Common myeloid progenitor, CD34-positive (primary cell): ENCODE measurements around the gene C6orf62.
"Not testable (repeated sequence)": the region's sequence is repeated elsewhere in the genome, so short reads cannot be mapped to it uniquely, and the experiment has no call there.

Experiments used
- CTCF ChIA-PET: fragments of 350-600 bp; sonication (Branson Sonifier 250); formaldehyde crosslinking; loops from one replicate; lab custom pipeline; 2021; ENCODE audit warnings: antibody characterized with exemption; lab: Charles Lee
- POLR2A ChIA-PET: fragments of 350-600 bp; sonication (Branson Sonifier 250); formaldehyde crosslinking; loops from one replicate; lab custom pipeline; 2021; ENCODE audit warnings: antibody characterized with exemption; lab: Charles Lee
- DNase-seq, 3 donors: peaks; one replicate each; pipeline versions ENCODE4 v3.0.0 to v3.0.0-alpha.2; 2013
- H3K27ac ChIP-seq, 2 experiments: 1 replicate in 1 of 2; 2 replicates in 1 of 2; pipeline ENCODE4 v1.7.0; 2013; ENCODE audit warnings: inconsistent platforms in 2 of 2, low read length in 2 of 2, mild to moderate bottlenecking in 2 of 2, low read depth in 1 of 2, moderate library complexity in 1 of 2; ENCODE audit not compliant: severe bottlenecking in 2 of 2, insufficient read depth in 1 of 2, poor library complexity in 1 of 2
- H3K27me3 ChIP-seq, 5 experiments: replicated peaks in 2 of 5; 1 replicate in 3 of 5; 2 replicates in 2 of 5; pipeline versions ENCODE4 v1.6.1 to v1.7.0; 2013; ENCODE audit warnings: low read length in 4 of 5, mild to moderate bottlenecking in 2 of 5, moderate library complexity in 2 of 5, inconsistent platforms in 1 of 5; ENCODE audit not compliant: insufficient read depth in 5 of 5, control insufficient read depth in 4 of 5
- H3K36me3 ChIP-seq, 4 experiments: 1 replicate in 2 of 4; 2 replicates in 2 of 4; pipeline versions ENCODE4 v1.6.1 to v1.7.0; 2013; ENCODE audit warnings: low read length in 3 of 4, control low read depth in 1 of 4, mild to moderate bottlenecking in 1 of 4; ENCODE audit not compliant: control insufficient read depth in 4 of 4, insufficient read depth in 4 of 4
- H3K4me1 ChIP-seq, 4 experiments: 1 replicate in 3 of 4; 2 replicates in 1 of 4; pipeline versions ENCODE4 v1.6.1 to v1.7.1; 2013; ENCODE audit warnings: low read length in 3 of 4, mild to moderate bottlenecking in 3 of 4, control low read depth in 1 of 4, inconsistent platforms in 1 of 4, moderate library complexity in 1 of 4; ENCODE audit not compliant: control insufficient read depth in 4 of 4, insufficient read depth in 4 of 4; ENCODE audit errors: control extremely low read depth in 1 of 4
- H3K4me3 ChIP-seq, 7 experiments: 1 replicate in 4 of 7; 2 replicates in 3 of 7; pipeline versions ENCODE4 v1.5.1 to v1.7.0; 2013; ENCODE audit warnings: mild to moderate bottlenecking in 7 of 7, low read length in 6 of 7, moderate library complexity in 6 of 7, inconsistent platforms in 2 of 7, low read depth in 2 of 7, control low read depth in 1 of 7; ENCODE audit not compliant: insufficient read depth in 4 of 7, control insufficient read depth in 1 of 7; ENCODE audit errors: extremely low read depth in 1 of 7
- H3K9me3 ChIP-seq, 5 experiments: 1 replicate in 4 of 5; 2 replicates in 1 of 5; pipeline versions ENCODE4 v1.6.1 to v1.7.1; 2013; ENCODE audit warnings: low read length in 4 of 5, mild to moderate bottlenecking in 2 of 5, inconsistent platforms in 1 of 5, low read depth in 1 of 5, moderate library complexity in 1 of 5; ENCODE audit not compliant: control insufficient read depth in 4 of 5, insufficient read depth in 2 of 5; ENCODE audit errors: control extremely low read depth in 1 of 5
- WGBS: methylation state at CpG from one replicate; pipeline ENCODE4 v1.1.5; 2013; ENCODE audit not compliant: insufficient coverage; 5-methylcytosine and 5-hydroxymethylcytosine counted together

Gene C6orf62

DNA sequence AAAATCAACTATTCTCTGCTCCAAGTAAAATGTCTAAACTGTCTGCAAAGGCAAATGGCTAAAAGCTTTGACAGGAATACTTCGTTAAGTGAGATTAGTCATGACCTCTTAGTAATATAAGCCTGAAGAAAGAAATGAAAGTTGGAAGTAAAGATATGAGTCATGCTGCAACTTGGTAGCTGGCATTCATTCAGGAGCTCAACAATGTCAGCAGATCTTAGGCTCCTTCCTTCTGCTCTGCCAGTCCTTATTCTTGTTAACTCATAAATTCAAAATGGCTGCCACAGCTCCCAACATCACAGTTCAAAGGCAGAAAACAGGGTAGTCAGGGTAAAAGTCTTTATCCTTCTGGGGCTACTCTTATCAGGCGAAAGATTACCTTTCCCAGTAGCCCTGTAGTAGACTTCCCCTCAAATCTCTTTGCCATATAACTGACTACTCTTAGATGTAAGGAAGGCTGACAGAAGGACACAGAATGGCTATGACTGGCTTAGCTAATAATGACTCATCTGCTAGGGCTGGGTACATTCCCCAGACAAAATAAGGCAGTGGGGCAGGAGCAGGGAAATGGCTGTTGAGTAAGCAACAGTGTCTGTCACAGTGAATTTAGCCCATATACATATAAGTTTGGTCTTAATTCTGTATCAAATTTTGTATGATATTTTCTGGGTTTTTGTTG is 24.4 kb upstream of the C6orf62 start:
- Histone ChIP-seq H3K4me3 (no peak overlapping the region), H3K9me3 (peaks cover 0 to 2% (median 0%) of the 10 kb centered on the region in 5 experiments), H3K27ac (no peak overlapping the region), H3K36me3 (no peaks in the 10 kb centered on the region), H3K4me1 (peaks cover 0 to 7% (median 0%) of the 10 kb centered on the region in 4 experiments), H3K27me3 (no peaks in the 10 kb centered on the region)
- DNase-seq, result peak in 2 of 3 donors; percentile 58 to 60
- 86% methylated on average over 2 of the region's 2 CpGs for whole genome bisulfite sequencing
- CTCF ChIA-PET, result interaction anchor here (1.3 to 1.5 kb wide), 2 partner anchors 14 to 24 kb away, joined by 4 read pairs; no protein-coding TSS in a partner anchor
- POLR2A ChIA-PET, result no interaction called here

DNA sequence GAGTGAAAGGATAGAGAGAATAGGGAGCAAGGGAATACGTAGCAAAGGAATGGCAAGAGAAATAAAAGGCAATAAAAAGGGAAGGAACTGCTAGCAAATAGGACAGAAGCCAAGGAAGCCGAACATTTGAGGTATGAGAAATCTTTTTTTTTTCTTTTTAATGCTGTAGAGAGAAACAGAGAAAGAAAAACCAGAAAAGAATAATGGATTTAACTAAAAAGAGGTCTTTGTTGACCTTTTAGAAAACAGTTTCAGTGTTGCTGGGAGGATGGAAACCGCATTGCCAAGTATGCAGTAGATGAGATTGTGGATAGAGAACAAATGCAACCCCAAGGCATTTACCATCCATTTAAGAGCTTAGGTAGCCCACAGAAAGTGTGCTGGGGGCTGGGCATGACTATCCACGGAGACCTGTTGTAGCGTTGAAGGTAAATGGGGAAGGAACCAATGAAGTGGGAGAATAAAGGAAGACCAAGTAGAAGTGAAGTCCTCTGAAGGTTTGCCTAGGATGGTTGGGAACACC is 23.3 kb upstream of the C6orf62 start:
- Histone ChIP-seq H3K27me3 (no peaks in the 10 kb centered on the region), H3K36me3 (no peaks in the 10 kb centered on the region), H3K4me3 (no peak overlapping the region), H3K9me3 (peaks cover 0 to 2% (median 0%) of the 10 kb centered on the region in 5 experiments), H3K27ac (no peak overlapping the region), H3K4me1 (peaks cover 0 to 7% (median 0%) of the 10 kb centered on the region in 4 experiments)
- ChIA-PET POLR2A (no interaction called here), CTCF (interaction anchor here (1.3 to 1.5 kb wide), 2 partner anchors 13 to 25 kb away, joined by 4 read pairs; no protein-coding TSS in a partner anchor)
- DNase-seq, result no peak
- WGBS, result 70% methylated on average over 4 of the region's 5 CpGs

DNA sequence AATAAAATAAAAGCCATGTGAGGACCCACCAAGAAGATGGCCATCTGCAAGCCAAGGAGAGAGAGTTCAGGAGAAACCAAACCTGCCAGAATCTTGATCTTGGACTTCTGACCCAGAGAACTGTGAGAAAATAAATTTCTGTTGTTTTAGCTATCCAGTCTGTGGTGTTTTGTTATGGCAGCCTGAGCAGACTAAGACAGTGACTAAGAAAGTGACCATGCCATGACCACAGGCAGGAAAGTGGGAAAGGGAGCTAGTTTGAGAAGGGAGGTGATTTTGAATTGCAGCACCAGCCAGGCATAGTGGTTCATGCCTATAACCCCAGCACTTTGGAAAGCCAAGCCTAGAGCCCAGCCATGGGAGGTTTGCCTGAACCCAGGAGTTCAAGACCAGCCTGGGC is 21.9 kb upstream of the C6orf62 start:
- H3K4me1 ChIP-seq, result peaks cover 0 to 7% (median 0%) of the 10 kb centered on the region in 4 experiments
- ChIA-PET POLR2A (no interaction called here), CTCF (interaction anchor here (1.3 kb wide), 1 partner anchor 12 kb away, joined by 3 read pairs; no protein-coding TSS in a partner anchor)
- no peak for DNase-seq
- no peak overlapping the region for H3K4me3 ChIP-seq
- peaks cover 0 to 2% (median 0%) of the 10 kb centered on the region in 5 experiments for H3K9me3 ChIP-seq
- H3K27ac ChIP-seq, result no peak overlapping the region
- no peaks in the 10 kb centered on the region for H3K27me3 ChIP-seq
- no peaks in the 10 kb centered on the region for H3K36me3 ChIP-seq

DNA sequence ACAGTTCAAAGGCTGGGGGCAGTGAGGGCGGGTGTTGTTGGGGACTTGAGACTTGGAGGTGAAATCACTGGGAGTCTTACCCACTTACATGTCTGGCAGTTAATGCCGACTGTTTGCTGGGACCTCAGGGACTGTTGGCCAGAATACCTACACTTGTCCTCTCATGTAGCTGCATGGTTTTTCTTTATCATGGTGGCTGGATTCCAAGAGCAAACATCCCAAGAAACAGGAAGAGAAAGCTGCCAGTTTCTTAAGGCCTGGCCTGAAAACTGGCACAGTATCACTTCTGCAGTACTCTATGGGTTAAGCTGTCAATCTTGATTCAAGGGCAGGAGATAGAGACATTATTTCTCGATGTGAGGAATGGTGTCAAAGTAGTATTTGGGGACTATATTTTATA is 19.8 kb upstream of the C6orf62 start:
- ChIA-PET CTCF (interaction anchor here (1.1 to 1.4 kb wide), 4 partner anchors 9 to 23 kb away, joined by 3 to 5 read pairs (median 3); no protein-coding TSS in a partner anchor), POLR2A (no interaction called here)
- Histone ChIP-seq H3K27me3 (no peaks in the 10 kb centered on the region), H3K4me1 (peaks cover 0 to 6% (median 0%) of the 10 kb centered on the region in 4 experiments), H3K27ac (no peak overlapping the region), H3K4me3 (no peak overlapping the region), H3K36me3 (no peaks in the 10 kb centered on the region), H3K9me3 (peaks cover 0 to 2% (median 0%) of the 10 kb centered on the region in 5 experiments)
- WGBS, result 100% methylated on average over 3 of the region's 3 CpGs
- DNase-seq, result no peak

DNA sequence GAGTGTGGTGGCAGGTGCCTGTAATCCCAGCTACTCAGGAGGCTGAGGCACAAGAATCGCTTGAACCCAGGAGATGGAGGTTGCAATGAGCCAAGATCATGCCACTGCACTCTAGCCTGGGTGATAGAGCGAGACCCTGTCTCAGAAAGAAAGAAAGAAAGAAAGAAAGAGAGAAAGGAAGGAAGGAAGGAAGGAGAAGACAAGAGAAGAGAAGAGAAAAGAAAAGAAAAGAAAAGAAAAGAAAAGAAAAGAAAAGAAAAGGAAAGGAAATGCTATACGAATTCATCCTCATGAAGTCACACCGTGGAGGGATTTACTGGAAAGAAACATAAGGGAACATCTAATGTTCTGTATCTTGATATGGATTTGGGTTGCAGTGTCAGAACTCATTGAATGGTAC is 15.8 kb upstream of the C6orf62 start:
- CTCF ChIA-PET, result interaction anchor here (1.6 kb wide), 1 partner anchor 11 kb away, joined by 5 read pairs; no protein-coding TSS in a partner anchor
- WGBS, result 85% methylated on average over 3 of the region's 4 CpGs
- H3K36me3 ChIP-seq, POLR2A ChIA-PET, H3K27me3 ChIP-seq, H3K4me3 ChIP-seq, H3K4me1 ChIP-seq, H3K27ac ChIP-seq, DNase-seq: not testable (repeated sequence)
- peaks cover 0 to 12% (median 9%) of the 10 kb centered on the region in 5 experiments for H3K9me3 ChIP-seq

DNA sequence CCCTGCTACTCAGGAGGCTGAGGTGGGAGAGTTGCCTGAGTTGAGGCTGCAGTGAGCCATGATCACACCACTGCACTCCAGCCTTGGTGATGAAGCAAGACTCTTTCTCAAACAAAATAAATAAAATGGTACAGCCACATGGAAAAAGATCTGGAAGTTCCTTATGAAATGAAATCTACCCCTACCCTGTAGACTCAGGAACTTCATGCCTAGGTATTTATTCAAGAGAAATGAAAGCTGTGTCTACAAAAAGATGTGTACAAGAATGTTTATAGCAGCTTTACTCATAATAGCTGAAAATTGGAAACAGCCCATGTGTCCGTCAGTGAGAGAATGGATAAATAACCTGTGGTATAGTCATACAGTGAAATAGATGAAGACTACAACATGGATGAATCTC is 15.2 kb upstream of the C6orf62 start:
- no peaks in the 10 kb centered on the region for H3K36me3 ChIP-seq
- WGBS, result 94% methylated on average over 1 of the region's 1 CpG
- ChIA-PET POLR2A (no interaction called here), CTCF (interaction anchor here (1.0 to 1.6 kb wide), 2 partner anchors 12 to 133 kb away, joined by 3 to 5 read pairs; no protein-coding TSS in a partner anchor)
- no peak overlapping the region for H3K27ac ChIP-seq
- no peaks in the 10 kb centered on the region for H3K27me3 ChIP-seq
- H3K9me3 ChIP-seq, result peaks cover 0 to 12% (median 9%) of the 10 kb centered on the region in 5 experiments
- H3K4me1 ChIP-seq, result no peaks in the 10 kb centered on the region
- no peak for DNase-seq
- H3K4me3 ChIP-seq, result no peak overlapping the region
